Measurements from ENCODE around the gene SUMF1. TPM values are rescaled to one million over a fixed set of nuclear protein-coding genes. Genes with fewer than 3 reads are reported as not detected.

SUMF1 gene
- total RNA-seq, 4 donors from 2014 or later, result 17.9 to 71.3 (median 30.3) TPM

DNA sequence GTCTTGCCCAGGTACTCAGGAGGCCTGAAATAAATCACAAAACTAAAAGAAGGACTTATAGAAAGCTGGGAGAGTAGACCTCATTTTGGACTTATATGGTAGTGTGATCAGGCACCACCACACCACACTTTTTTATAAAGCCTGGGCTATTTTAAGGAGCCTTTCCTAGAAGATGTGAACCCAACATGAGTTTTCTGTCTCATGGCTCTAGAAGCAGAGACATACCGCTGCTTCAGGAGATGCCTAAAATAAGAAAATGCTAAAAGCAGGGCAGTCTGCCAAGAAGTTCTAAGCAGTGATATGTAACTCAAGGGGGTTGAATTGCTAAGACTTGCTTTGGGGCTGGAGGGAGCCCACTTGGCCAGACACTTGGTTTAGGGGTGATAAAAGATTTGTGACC lies 49.6 kb downstream of the SUMF1 start:
- Histone ChIP-seq H3K27ac (no peak overlapping the region), H3K4me1 (no peaks in the 10 kb centered on the region), H3K27me3 (no peaks in the 10 kb centered on the region), H3K4me3 (no peak overlapping the region), H3K9me3 (no peaks in the 10 kb centered on the region), H3K36me3 (no peaks in the 10 kb centered on the region)
- DNase-seq, result peak in 1 of 2 donors; percentile 19
- intact Hi-C loops (cut with DNase I; ENCODE audit: low total_unique reads), result no loop called here
- TF ChIP-seq, protein P1, sequence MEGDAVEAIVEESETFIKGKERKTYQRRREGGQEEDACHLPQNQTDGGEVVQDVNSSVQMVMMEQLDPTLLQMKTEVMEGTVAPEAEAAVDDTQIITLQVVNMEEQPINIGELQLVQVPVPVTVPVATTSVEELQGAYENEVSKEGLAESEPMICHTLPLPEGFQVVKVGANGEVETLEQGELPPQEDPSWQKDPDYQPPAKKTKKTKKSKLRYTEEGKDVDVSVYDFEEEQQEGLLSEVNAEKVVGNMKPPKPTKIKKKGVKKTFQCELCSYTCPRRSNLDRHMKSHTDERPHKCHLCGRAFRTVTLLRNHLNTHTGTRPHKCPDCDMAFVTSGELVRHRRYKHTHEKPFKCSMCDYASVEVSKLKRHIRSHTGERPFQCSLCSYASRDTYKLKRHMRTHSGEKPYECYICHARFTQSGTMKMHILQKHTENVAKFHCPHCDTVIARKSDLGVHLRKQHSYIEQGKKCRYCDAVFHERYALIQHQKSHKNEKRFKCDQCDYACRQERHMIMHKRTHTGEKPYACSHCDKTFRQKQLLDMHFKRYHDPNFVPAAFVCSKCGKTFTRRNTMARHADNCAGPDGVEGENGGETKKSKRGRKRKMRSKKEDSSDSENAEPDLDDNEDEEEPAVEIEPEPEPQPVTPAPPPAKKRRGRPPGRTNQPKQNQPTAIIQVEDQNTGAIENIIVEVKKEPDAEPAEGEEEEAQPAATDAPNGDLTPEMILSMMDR (IDR thresholded peaks at IDR 0.05), result no peak

DNA sequence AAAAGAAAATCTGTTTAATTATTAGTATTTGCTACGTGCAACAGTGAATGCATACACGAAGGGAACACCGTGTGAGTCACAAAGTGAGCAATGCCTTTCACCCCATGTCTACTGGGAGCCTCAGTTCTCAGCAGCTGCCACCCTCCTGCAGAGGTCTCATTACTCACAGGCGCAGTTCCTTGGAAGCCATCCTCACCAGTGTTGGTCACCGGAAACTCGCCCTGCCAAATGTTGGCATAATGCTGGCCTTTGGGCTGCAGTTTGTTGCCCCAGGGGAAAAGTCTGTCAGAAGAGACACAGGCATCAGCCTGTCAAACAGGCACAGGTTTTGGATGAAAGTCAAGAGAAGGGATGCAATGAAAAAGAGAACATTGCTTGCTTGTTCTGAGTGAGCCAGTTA lies 50.1 kb downstream of the SUMF1 start:
- TF ChIP-seq, protein P1 (IDR thresholded peaks at IDR 0.05), result no peak
- TF ChIP-seq POLR2A (IDR thresholded peaks at IDR 0.05), result no peak
- Histone ChIP-seq H3K27me3 (no peaks in the 10 kb centered on the region), H3K4me1 (no peaks in the 10 kb centered on the region), H3K4me3 (no peak overlapping the region), H3K36me3 (no peaks in the 10 kb centered on the region), H3K9me3 (no peaks in the 10 kb centered on the region), H3K27ac (no peak overlapping the region)
- DNase-seq, result peak in 1 of 2 donors; percentile 43
- intact Hi-C loops (cut with DNase I; ENCODE audit: low total_unique reads), result no loop called here

DNA sequence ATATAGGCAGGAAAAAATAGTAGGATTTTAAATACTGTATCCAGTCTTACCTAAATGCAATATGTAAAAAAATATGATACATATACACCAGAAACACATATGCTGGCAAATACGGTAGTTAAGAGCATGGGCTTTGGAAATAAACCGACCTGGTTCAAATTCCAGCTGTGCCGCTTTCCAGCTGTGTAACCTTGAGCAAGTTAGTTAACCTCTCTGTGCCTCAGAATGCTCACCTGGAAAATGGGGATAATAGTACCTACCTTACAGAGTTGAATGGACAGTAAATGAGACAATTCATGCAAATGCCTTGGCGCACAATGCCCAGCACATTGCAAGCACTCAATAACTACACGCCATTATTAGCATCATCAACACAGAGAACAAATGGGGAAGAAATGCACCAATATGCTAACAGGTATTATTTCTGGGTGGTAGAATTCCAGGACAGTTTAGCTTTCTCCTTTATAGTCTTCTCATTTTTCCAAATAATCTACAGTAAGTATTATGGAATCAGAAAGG lies 50.6 kb downstream of the SUMF1 start:
- TF ChIP-seq, protein P1 (IDR thresholded peaks at IDR 0.05), result no peak
- TF ChIP-seq POLR2A (IDR thresholded peaks at IDR 0.05), result no peak
- Histone ChIP-seq H3K27ac (no peak overlapping the region), H3K4me1 (no peaks in the 10 kb centered on the region), H3K9me3 (no peaks in the 10 kb centered on the region), H3K36me3 (no peaks in the 10 kb centered on the region), H3K27me3 (no peaks in the 10 kb centered on the region), H3K4me3 (no peak overlapping the region)
- DNase-seq, result no peak
- intact Hi-C loops (cut with DNase I; ENCODE audit: low total_unique reads), result no loop called here

DNA sequence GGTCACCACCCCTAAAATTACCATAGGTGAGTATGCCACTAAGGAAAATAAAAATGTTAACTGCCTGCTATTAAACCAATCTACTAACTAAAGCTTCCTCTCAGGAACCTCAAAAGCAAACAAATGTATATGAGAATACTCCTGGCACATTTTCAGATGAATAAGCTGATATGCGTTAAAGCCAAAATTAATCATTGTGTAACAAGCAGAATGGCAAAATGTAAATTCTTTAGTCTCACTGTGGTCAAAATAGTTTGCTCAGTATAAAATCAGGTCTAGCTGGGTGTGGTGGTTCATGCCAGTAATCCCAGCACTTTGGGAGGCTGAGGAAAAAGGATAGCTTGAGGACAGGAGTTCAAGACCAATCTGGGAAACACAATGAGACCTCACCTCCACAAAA lies 53.6 kb downstream of the SUMF1 start:
- no peaks in the 10 kb centered on the region for H3K27me3 ChIP-seq
- no peaks in the 10 kb centered on the region for H3K4me1 ChIP-seq
- no peaks in the 10 kb centered on the region for H3K9me3 ChIP-seq
- DNase-seq, result no peak
- H3K4me3 ChIP-seq, result no peak overlapping the region
- no peak overlapping the region for H3K27ac ChIP-seq
- H3K36me3 ChIP-seq, result no peaks in the 10 kb centered on the region
- intact Hi-C loops (cut with DNase I; ENCODE audit: low total_unique reads), result no loop called here
- TF ChIP-seq, protein P1 (IDR thresholded peaks at IDR 0.05), result no peak
- TF ChIP-seq POLR2A (IDR thresholded peaks at IDR 0.05), result no peak

DNA sequence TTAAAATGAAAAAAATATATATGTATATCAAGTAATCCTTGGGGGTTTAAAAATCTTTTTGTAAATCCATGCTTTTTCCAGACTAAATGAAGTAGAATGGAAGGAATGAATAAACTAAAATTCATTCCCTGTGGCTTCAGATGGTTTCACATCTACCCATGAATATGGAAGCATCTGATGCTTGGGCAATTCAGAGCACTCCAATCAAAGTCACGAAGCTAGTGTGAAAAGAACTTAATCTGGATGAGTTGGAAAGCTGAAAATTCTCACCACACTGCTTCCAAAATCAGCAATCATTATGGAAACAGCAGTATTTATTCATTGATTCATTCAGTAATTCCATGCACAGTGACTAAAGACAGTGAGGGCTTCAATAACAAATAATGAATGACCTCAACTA lies 55.2 kb downstream of the SUMF1 start:
- intact Hi-C loops (cut with DNase I; ENCODE audit: low total_unique reads), result no loop called here
- DNase-seq, result no peak
- no peaks in the 10 kb centered on the region for H3K27me3 ChIP-seq
- H3K4me3 ChIP-seq, result no peak overlapping the region
- H3K9me3 ChIP-seq, result no peaks in the 10 kb centered on the region
- no peak for TF ChIP-seq POLR2A (IDR thresholded peaks at IDR 0.05)
- TF ChIP-seq, protein P1 (IDR thresholded peaks at IDR 0.05), result no peak
- H3K27ac ChIP-seq, result no peak overlapping the region
- no peaks in the 10 kb centered on the region for H3K36me3 ChIP-seq
- H3K4me1 ChIP-seq, result no peaks in the 10 kb centered on the region

All from uterus (tissue), 4 donors.